Heart right ventricle (tissue), 16 donors: Measurements from ENCODE around the gene IRGC. TPM values are rescaled to one million over a fixed set of nuclear protein-coding genes. Genes with fewer than 3 reads are reported as not detected.
A peak's percentile ranks its signal among the peaks of the same experiment; 100 is the strongest.

Experiments used
- ATAC-seq, 8 donors: fragments of 200-7000 bp; cut with Tn5 transposase; one replicate each; pipeline ENCODE4 v1.9.1; 2020; ENCODE audit warnings: mild to moderate bottlenecking in 8 of 8, moderate library complexity in 8 of 8, moderate number of reproducible peaks in 1 of 8
- DNase-seq, 2 donors: peaks; one replicate each; pipeline ENCODE4 v3.0.0-alpha.2; 2020
- H3K27ac ChIP-seq, 10 donors: fragments of 200-600 bp; sonication (generic) in 2 of 10; one replicate each; pipeline versions ENCODE4 v1.5.0 to v1.8.0; 2020 to 2022; ENCODE audit warnings: mild to moderate bottlenecking in 3 of 10
- H3K27me3 ChIP-seq, 7 donors: fragments of 200-600 bp; one replicate each; pipeline ENCODE4 v1.8.0; 2021 to 2022; ENCODE audit warnings: mild to moderate bottlenecking in 2 of 7
- H3K36me3 ChIP-seq, 9 donors: fragments of 200-600 bp; sonication (generic) in 1 of 9; one replicate each; pipeline versions ENCODE4 v1.5.0 to v1.8.0; 2020 to 2022; ENCODE audit warnings: mild to moderate bottlenecking in 2 of 9
- H3K4me1 ChIP-seq, 9 donors: fragments of 200-600 bp; sonication (generic) in 1 of 9; one replicate each; pipeline versions ENCODE4 v1.5.0 to v1.8.0; 2020 to 2022; ENCODE audit warnings: mild to moderate bottlenecking in 4 of 9
- H3K4me3 ChIP-seq, 10 donors: fragments of 200-600 bp; sonication (generic) in 2 of 10; one replicate each; pipeline versions ENCODE4 v1.5.0 to v1.8.0; 2020 to 2022; ENCODE audit warnings: mild to moderate bottlenecking in 7 of 10, moderate library complexity in 2 of 10
- H3K9me3 ChIP-seq, 11 donors: fragments of 200-600 bp in 10 of 11; sonication (generic) in 2 of 11; one replicate each; pipeline versions ENCODE4 v1.5.0 to v1.8.0; 2013 to 2022; ENCODE audit warnings: mild to moderate bottlenecking in 2 of 11, control low read depth in 1 of 11, moderate library complexity in 1 of 11
- CTCF ChIP-seq, 9 donors: fragments of 200-600 bp; sonication (generic) in 2 of 9; IDR thresholded peaks; one replicate each; pipeline versions ENCODE4 v1.5.0 to v1.8.0; 2021 to 2022; ENCODE audit warnings: antibody characterized with exemption in 9 of 9, mild to moderate bottlenecking in 5 of 9, moderate library complexity in 1 of 9
- WGBS, 2 donors: extraction: QIAGEN DNeasy Blood & Tissue Kit; methylation state at CpG; one replicate each; pipeline ENCODE4 v1.1.7; 2013; ENCODE audit warnings: inconsistent platforms in 1 of 2; 5-methylcytosine and 5-hydroxymethylcytosine counted together
- intact Hi-C, 10 donors: fragments of 100-400 bp; cut with DNase I; formaldehyde crosslinking; loops; one replicate each; pipeline versions ENCODE4 v1.11.1 to v1.14.2; 2022
- polyA plus RNA-seq, 2 donors: library from polyadenylated mRNA; stranded (reverse); fragments of 200-250 nt; gene quantifications; one replicate each; pipeline ENCODE4 v1.2.3, GENCODE V29; 2013
- total RNA-seq, 10 donors: library from RNA; stranded (reverse); fragmentation: NEBNext Ultra II Directional in 3 of 10; extraction: Animal tissue kit (Norgen Biotek cat#: 25700) in 3 of 10; gene quantifications; one replicate each; pipeline versions ENCODE4 v1.2.1 to v1.2.4, GENCODE V29; 2021 to 2023
- donor health status: Arrhythmogenic right ventricular cardiomyopathy.
- donor health status: ischemic (EF 13 %, LVEDD 7.1; RV severe dilation, severe dysfunction).
- donor health status: healthy with polysubstance abuse.
- donor health status: DM: no; HTN: yes; CAD: no.
- donor health status: DM: no; HTN: no; CAD: no.
- donor health status: ischemic (EF 25% LVEDD 6.9; RV normal size, moderate dysfunction).
- donor health status: ischemic (EF 25% LVEDD 5.7; RV mildly dilated, moderate dysfunction).
- donor health status: healthy.
- donor health status: DM: yes; HTN: yes; CAD: no.
- donor health status: Ischemic cardiomyopathy.
- donor health status: ischemic (EF 35%, LVEDD 5.7; RV mildly dilated, moderate dysfunction).
- donor health status: nonischemic (EF 11% LVEDD 7.7; RV severe dilation, severe dysfunction).
- donor health status: DM: yes; HTN: yes; CAD: no.
- donor health status: PGD.
- donor health status: ischemic (EF 29% LVEDD 5.4; RV normal size, mild dysfunction).
- donor health status: nonischemic (EF 23%, LVEDD 6.1; RV moderate dilation, normal function).

The IRGC gene
- total and polyA plus RNA-seq, 12 donors: not detected

DNA sequence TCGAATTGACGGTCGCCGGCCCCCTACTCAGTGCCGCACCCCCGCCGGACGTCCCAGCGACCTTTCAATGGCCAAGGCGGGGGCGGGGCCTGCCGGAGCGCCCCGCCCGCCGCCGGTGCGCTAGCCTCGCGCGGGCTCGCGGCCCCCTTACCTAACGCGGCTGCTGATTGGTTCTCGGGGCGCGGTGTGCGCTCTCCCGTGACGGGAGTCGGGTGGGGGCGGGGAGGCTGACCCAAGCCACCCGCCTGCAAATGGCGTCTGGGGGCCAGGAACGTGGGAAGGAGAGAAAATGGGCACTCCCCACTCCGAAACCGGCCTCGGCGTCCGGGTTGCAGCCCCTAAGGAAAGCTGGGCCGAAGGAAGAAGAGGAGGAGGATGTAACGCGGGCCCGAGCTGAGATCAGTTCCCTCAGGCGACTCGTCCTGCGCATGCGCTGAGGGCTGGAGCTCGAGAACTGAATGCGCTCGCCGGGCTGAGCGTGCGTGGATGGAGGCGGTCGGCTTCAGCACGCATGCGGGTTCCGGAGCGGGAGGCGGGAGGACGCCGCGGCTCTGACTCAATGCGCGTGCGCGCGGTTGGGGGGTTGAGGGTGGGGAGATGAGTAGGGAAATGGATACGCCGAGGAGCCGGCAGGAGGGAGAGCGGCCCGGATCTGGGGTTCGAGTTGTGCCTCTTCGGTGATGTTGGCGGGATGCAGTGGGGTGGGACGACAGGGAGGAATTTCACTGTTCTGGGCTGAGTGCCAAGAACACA is 38.8 kb downstream of the IRGC start, which contains the start of gene SMG9:
Gene SMG9, minus strand, starts transcription at position 460 of the 753 bp plus-strand sequence. CDS start 4,221 bp downstream, outside the sequence.
- Histone ChIP-seq H3K4me1 (peaks cover 0 to 64% (median 22%) of the 10 kb centered on the region in 9 donors), H3K27me3 (no peaks in the 10 kb centered on the region), H3K36me3 (peaks cover 0 to 24% (median 8%) of the 10 kb centered on the region in 9 donors), H3K27ac (peak within 1 kb of the TSS; percentile 88 to 100 (median 98)), H3K4me3 (peak within 1 kb of the TSS; percentile 46 to 89 (median 75)), H3K9me3 (no peaks in the 10 kb centered on the region)
- ATAC-seq (peak; percentile 93 to 98 (median 96)), DNase-seq (peak; percentile 98 to 100)
- intact Hi-C loops: loop anchor here in 1 of 10 donors (1.0 kb wide), 1 partner anchor 86 kb away; no protein-coding TSS in a partner anchor
- WGBS, 2 donors: 1% methylated on average over 79 of the region's 79 CpGs
- no peak for TF ChIP-seq CTCF (IDR thresholded peaks at IDR 0.05)

GRCh38 chr19:43755256-43755801 is 39.5 kb downstream of the IRGC start:
- ATAC-seq: peak; percentile 61 to 89 (median 72)
- 0 to 1% methylated on average over 28 of the region's 28 CpGs for WGBS, 2 donors
- peaks cover 0 to 66% (median 22%) of the 10 kb centered on the region in 9 donors for H3K4me1 ChIP-seq

GRCh38 chr19:43759515-43759914 is 43.6 kb downstream of the IRGC start:
- 68 to 76% methylated on average over 5 of the region's 5 CpGs for WGBS, 2 donors

More at GRCh38 chr19:43755256-43755801, 39.5 kb downstream of the IRGC start:
- DNase-seq: peak; percentile 86 to 88
- peak overlapping the region; percentile 30 to 100 (median 98) for H3K27ac ChIP-seq
- H3K4me3 ChIP-seq: peak overlapping the region; percentile 46 to 89 (median 75)
- no peaks in the 10 kb centered on the region for H3K27me3 ChIP-seq
- no peak for TF ChIP-seq CTCF (IDR thresholded peaks at IDR 0.05)
- no peaks in the 10 kb centered on the region for H3K9me3 ChIP-seq
- intact Hi-C loops: loop anchor here in 1 of 10 donors (1.0 kb wide), 1 partner anchor 87 kb away; no protein-coding TSS in a partner anchor
- peaks cover 0 to 18% (median 2%) of the 10 kb centered on the region in 9 donors for H3K36me3 ChIP-seq

More at GRCh38 chr19:43759515-43759914, 43.6 kb downstream of the IRGC start:
- intact Hi-C loops: no loop called here
- Histone ChIP-seq H3K27ac (no peak overlapping the region), H3K36me3 (no peaks in the 10 kb centered on the region), H3K9me3 (no peaks in the 10 kb centered on the region), H3K4me1 (peaks cover 0 to 58% (median 8%) of the 10 kb centered on the region in 9 donors), H3K4me3 (no peak overlapping the region), H3K27me3 (no peaks in the 10 kb centered on the region)
- DNase-seq (no peak), ATAC-seq (no peak)
- no peak for TF ChIP-seq CTCF (IDR thresholded peaks at IDR 0.05)
